GM19397 (cell line): Measurements from ENCODE around the gene JPH2.
"Not testable (repeated sequence)": the region's sequence is repeated elsewhere in the genome, so short reads cannot be mapped to it uniquely, and the experiment has no call there.

ENCODE experiments used
- ATAC-seq: cut with Tn5 transposase; IDR thresholded peaks from one replicate; pipeline ENCODE4 v1.9.1; 2021; ENCODE audit warnings: mild to moderate bottlenecking, moderate library complexity; ENCODE audit not compliant: unreplicated experiment

JPH2 gene

GRCh38 chr20:44159711-44160110 lies 27.3 kb downstream of the JPH2 start:
- no peak for ATAC-seq

- no peak for ATAC-seq
Measured at GRCh38 chr20:44159125-44159524, 27.9 kb downstream of the JPH2 start.

- ATAC-seq = no peak
Measured at GRCh38 chr20:44157061-44157460, 29.9 kb downstream of the JPH2 start.

DNA sequence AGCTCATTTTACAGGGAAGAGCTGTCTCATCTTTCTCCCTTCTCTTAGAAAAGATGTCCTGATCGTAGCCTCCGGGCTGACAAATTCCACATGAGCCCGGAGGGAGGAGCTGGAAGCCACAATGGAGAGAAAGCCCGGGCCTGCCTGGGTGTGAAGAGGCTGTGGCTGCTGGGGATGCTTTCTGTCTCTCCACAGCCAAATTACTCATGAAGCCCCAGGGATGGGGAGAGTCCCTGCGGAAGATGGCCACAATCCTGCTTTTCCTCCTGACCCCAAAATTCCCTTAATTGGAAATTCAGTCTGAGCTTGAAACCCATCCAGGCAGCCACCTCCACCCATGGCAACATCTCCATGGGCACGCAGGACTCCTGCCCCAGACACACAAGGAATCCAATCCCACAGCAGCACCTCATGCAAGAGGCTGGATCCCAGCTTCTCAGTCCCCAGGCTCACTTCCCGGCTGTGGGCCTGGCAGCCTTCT lies 32.4 kb downstream of the JPH2 start:
- no peak for ATAC-seq

GRCh38 chr20:44153636-44154043 lies 33.3 kb downstream of the JPH2 start:
- ATAC-seq = no peak

- ATAC-seq = no peak
Measured at GRCh38 chr20:44151621-44152416, 35.2 kb downstream of the JPH2 start.

DNA sequence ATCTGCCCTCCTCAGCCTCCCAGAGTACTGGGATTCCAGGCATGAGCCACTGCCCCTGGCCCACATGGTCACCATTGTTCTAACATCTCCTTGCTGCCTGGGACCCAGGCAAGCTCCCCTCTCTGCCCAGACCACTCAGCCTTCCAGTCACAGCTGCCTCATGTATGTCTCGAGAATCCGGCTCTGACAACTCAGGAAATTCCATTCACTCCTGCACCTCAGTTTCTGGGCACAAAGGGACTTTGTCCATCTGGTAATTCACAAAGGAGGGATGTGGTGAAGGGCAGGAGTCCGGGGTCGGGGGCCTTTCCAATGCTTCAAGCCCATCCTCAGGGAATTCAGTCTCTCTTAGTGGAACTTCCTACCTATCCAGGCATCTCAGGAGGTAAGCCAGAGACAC lies 40.7 kb downstream of the JPH2 start:
- no peak for ATAC-seq

- ATAC-seq = no peak
Measured at GRCh38 chr20:44145131-44145775, 41.7 kb downstream of the JPH2 start.

- ATAC-seq = no peak
Measured at GRCh38 chr20:44143936-44144335, 43.1 kb downstream of the JPH2 start.

DNA sequence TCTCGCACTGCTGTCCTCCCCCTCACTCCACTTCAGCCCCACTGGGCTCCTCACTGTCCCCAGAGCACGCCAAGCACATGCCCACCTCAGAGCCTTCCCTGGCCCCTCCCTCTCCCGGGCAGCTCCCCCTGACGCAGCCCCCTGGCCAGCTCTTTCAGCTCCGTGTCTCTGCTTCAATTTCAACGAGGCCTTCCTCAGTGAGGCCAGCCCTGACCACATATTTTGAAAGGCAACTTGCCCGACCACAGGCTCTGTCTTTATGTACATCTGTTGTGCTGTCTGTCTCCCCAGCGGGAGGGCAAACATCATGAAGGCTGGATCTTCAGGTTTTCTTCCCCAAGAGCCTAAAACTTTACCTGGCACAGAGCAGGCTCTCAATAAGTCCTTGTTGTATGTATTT lies 44.6 kb downstream of the JPH2 start:
- no peak for ATAC-seq

GRCh38 chr20:44141873-44142272 lies 45.1 kb downstream of the JPH2 start:
- no peak for ATAC-seq

- no peak for ATAC-seq
Measured at GRCh38 chr20:44138867-44139266, 48.1 kb downstream of the JPH2 start.

GRCh38 chr20:44137266-44137801 lies 49.7 kb downstream of the JPH2 start:
- ATAC-seq = no peak

- ATAC-seq = no peak
Measured at GRCh38 chr20:44136579-44137265, 50.3 kb downstream of the JPH2 start.

- ATAC-seq = no peak
Measured at GRCh38 chr20:44135417-44136204, 51.4 kb downstream of the JPH2 start.

GRCh38 chr20:44135012-44135412 lies 52.0 kb downstream of the JPH2 start:
- no peak for ATAC-seq

GRCh38 chr20:44133424-44133823 lies 53.6 kb downstream of the JPH2 start:
- no peak for ATAC-seq

DNA sequence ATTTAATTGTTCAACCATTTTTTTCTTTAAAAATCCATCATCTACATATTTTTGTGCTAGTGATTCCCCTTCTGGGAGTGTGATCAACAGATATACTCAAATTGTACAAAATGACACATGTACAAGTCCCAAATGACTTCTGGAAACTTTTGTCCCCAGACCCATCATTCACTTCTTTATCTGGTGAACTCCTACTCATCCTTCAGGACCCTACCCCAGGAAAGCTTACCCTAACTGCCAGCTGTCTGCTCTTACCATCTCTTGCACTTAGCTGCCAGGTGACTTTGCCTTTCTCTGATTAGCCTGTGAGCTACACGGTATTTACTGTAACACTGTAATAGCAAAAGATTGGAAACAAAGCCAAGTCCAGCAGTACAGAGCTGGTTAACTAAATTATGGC lies 55.3 kb downstream of the JPH2 start:
- no peak for ATAC-seq

GRCh38 chr20:44129911-44130718 lies 56.9 kb downstream of the JPH2 start:
- no peak for ATAC-seq

- ATAC-seq = not testable (repeated sequence)
Measured at GRCh38 chr20:44129300-44129699, 57.7 kb downstream of the JPH2 start.
